ENCODE results near the gene XRCC3.

XRCC3 gene

DNA sequence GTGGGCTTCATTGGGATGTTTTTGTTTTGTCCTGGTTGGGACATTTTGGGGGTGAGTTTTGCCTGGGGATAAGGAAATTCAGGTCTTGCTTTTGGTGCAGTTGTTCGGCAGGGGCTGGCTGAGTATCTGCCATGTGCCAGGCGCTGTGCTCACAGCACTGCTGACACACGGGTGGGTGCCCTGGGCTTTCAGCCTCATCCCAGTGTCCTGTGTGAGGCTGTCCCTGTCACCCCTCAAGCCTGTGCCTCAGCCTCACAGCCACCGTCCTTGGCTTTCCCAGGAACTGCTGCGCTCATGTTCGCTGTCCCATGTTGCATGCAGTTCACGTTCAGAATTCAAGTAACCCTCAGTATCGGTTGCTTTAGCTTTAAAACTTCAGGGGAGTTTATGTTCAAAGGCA, 24.9 kb downstream of the XRCC3 start:
- no peak for DNase-seq

DNA sequence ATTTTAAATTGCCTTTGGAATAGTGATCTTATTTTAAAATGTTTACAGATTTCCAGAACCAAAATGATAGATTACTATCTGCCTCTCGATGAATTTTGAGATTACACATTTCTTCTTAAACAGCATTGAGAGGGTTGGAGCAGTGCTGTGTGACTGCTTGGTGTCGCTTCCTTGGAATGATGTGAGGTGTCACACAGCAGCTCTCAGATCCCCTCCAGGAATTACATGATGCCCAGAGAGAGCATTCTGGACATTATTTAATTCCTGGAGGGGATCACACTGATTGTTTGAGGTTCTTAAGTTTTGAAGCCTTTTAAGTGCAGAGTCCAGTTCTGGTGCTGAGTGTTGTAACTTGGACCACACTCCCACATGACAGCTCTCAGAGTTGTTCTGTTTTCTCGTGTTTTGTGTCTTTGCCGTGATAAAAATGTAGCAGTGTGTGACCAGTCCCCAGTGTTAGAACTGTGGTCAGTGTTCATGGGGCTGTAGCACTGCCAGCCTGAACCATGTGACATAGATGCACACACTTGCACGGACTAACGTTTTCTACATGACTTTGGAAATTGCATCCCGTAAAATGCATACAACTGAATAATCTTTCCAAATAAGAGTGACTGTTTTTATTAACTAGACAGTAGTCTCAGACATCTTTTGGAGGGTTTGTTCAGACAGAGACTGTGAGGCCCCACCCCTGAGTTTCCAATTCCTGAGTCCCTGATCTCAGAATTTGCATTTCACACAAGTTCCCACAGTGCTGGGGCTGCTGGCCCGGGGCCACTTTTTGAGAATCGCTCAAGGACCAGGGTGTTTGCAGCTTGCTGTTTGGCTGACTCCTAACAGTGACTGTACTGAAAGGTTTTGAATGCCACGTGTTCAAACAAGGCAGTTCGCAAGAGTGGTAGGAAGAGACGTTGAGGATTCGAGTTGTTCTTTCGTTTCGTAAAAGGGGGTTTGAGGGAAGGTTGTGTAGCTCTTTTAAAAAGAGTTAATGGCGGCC, 26.0 kb downstream of the XRCC3 start:
- no peak for DNase-seq

DNA sequence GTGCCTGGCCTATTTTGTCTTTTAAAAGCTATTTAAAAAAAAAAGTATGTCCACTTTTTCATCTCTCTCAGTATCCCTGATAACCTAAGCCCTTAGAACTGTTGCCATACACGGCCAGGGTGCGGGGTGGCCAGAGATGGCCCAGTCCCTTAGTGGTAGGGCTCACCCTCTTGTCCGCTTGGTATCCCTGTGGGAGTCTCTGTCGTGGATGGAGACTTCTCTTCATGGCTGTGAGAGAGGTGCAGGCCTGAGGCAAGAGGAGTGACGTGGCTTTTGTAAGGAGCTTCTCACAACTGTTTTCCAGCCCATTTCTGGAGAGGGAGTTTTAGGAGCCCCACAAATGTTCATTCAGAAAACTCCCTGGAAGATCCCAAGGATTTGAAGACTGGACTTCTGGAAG, 26.8 kb downstream of the XRCC3 start:
- no peak for DNase-seq

DNA sequence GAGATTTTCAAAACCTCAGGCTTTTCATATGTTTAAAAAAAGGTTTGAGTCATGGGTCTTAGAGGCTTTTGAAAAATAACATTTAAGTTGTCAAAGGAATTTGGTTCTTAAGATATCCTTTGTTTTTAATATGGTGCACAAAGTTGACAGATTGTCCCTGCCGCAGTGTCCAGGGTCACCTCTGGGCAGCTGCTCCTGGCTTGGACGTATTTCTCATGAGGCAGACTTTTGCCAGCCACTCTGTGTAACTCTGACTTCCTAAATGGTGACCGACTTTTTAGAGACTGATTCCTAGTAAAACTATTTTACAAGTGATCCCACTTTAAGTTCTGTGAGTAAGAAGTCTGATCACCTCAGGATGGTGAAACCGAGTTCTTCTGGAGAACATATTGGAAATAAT, 27.5 kb downstream of the XRCC3 start:
- DNase-seq, result no peak

DNA sequence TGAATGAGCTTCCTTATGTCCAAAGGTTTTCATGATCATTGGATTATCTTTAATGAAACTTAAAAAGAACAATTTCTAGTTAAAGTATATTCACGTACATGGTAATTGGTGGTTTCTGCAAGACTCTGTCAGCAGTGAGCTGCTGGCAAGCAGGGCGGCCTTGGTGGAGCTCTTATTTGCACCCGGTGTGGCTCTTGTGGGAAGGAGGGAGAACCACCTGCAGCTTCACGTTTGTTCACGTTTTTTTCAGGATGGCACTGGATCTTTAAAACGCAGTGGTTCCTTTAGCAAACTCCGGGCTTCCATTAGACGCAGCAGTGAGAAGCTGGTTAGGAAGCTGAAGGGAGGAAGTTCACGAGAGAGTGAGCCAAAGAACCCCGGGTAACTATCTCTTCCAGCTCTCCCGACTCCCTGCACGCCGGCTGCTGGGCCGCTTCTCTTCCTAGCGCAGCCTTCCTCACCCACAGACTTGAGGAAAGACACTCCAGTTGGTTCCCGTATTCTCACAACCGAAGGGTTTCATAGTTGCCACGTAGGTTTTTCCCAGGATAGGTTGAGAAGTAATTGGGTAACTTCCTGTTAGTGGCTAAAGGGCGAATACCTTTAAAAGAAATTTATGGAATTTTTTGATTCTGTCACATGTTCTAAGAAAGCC, 28.3 kb downstream of the XRCC3 start:
- DNase-seq, result no peak

DNA sequence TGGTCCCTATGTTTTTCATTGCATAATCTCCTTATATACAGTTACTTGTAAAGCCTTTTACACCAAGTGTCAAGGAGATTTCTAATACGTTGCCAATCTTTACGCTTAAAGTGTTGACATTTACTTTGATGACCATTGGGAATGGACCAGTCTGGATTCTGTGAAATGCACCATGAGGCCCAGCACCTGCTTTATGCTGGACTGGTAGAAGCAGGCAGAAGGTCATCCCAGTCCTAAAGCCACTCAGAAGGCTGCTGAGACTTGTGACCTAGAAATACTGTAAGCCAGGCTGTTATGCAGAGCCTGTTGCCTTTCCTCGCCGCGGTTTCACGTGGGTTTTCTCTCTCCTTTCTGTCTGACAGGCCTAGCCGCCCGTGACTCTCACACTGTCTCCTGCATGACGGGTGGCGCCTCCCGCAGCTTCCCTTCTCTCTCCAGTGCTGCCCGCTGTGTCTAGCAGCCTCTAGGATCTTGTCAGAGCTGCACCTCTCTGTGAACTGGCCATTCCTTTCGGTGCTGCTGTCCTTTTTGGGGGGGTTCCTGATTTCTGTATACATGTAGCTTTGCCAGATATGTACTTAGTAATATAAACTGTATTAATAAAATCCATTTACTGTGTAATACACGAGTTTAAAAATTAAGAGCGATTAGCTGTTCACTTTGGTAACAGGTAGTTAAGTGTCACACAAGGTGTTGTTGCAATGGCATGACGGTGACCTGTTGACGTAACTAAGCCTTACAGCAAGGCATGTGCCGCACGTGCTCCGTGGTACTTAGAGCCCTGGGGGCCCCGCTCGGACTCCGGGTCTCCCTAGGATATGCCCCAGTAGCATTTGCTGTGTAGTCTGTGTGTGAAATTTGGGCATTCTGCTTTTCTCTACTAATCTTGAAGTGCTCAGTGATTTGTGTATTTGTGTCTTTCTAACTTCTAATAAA, 29.7 kb downstream of the XRCC3 start:
- DNase-seq, result no peak

DNA sequence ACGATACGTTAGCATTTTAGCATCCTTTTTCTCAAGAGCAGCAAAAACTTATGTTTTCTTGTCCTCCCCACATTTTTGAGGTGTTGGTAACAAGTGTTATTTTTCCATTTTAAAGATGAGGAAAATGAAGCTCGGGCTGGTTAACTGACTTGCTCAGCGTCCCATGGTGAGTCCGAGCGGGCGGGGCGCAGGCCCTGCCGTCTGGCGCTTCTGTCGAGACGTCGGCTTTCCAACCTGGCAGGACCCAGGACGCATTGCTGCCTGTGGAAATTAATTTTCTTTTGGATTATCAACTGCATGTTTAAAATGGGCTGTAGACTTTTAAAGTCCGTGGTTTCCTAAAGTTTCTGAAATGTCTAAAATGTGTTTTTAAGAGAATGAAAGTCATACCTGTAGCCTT, 30.4 kb downstream of the XRCC3 start:
- no peak for DNase-seq

DNA sequence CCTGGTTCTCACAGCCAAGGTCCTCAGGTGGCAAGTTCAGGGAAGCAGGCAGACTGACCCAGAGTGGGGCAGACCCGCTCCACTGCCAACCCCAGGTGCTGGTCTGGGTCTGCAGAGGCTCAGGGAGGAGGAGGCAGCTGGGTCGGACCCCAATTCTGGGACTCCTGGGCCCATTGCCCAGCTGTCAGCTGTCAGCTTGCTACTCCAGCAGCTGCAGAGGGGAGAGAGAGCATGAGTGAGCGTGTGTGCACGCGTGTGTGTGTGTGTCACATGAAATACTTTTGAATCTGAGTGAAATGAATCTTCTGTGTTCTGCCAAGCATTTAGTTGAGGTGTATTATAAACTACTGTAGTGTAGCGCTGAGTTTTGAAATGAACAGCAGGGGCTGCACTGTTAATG, 30.8 kb downstream of the XRCC3 start:
- no peak for DNase-seq

DNA sequence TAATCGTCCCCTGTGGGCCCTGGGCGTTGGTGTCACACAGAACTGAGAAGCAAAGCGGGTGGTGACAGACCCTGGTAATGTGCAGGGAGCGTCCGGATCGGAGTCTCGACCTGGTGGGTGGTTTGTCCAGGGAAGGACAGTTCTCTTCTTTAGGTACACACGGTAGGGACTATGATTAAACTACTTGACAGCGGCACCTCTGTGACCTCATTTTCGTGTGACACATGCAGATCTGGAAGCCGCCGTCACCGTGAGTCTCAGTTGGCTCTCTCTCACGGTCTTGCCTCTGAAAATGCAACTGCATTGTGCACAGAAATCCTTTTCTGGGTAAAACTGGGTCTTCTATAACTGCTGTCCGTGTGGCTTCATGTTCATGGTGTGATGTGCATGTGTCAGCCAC, 32.1 kb downstream of the XRCC3 start:
- no peak for DNase-seq

DNA sequence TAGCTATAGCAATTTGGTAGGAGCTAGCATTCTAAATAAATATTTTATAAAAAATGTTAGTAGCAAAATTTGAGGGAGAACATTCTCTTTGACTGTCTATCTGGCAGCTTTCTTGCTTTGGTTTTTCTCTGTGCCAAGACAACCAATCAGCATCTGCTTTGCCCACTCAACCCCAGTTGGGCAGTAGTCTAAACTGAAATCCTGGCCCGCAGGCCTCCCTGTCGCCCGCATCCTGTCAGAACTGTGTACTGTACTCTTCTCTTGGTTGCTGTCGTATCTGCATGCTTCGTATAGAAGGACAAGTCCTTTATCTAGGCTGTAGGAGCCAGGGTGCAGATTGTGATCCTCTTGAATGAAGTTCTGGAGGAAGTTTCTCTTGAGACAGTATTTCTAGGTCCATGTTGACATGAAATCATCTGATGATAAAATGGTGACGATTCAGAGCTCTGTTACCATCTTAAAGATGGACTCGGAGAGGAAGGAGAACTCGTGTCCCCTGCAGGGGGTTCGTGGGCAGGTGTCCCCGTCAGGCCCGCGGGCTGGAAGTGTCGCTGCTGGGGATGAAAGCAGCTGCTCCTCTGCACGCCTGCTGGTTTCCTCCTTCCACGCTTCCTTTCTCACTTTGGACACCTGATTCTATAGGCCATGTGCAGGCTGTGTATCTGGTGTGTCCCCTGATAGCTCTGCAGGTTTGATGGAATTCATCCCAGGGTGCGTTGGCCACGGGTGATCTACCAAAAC, 34.6 kb downstream of the XRCC3 start:
- no peak for DNase-seq

DNA sequence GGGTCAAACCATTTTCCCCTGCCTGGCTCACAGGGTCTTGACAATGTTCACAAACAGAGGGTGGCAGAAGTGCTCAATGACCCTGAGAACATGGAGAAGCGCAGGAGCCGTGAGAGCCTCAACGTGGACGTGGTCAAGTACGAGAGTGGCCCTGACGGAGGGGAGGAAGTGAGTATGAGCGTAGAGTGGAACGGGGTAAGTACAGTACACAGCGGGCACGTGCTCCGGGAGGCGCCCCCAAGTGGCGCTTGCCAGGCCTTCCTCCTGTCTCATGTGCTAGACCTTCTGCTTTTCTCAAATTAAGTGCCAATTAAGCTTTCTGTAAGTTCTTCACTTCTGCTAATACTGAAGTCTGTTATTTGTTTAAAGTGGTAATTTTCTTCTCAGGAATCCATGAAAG, 35.9 kb downstream of the XRCC3 start:
- peak; percentile 73 for DNase-seq

DNA sequence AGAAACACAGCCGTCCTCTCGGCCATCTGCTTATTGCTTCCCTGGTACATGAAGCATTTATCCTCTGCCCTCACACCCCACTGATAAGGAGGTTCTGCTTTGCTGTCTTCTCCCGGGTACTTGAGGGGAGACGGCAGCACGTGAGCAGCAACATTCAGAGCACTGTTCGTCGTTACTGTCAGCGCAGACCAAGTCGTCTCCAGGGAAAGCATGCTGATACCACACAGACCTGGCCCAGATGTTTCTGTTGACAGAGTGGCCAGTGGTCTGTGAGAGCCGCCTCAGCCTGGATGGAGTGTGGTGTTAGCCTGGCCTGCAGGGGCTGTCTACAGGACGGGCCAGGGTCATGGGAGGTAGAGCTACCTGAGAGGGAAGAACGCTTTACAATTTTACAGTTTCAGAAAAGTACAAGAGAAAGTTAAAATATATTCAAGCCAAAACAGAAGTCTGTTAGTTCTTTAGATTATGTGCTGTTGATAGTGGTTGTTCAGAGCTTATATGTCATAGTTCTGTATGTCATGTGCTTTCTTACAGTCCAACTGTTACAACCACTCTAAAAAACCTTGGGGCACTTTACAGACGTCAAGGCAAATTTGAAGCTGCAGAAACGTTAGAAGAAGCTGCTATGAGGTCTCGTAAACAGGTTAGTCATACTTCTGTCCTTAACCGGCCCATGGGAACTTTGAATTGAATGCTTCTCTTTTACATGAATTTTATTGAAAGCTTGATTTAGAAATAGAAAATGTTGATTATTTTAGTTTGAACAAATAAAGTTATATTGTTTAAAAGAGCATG, 38.2 kb downstream of the XRCC3 start:
- DNase-seq, result no peak

DNA sequence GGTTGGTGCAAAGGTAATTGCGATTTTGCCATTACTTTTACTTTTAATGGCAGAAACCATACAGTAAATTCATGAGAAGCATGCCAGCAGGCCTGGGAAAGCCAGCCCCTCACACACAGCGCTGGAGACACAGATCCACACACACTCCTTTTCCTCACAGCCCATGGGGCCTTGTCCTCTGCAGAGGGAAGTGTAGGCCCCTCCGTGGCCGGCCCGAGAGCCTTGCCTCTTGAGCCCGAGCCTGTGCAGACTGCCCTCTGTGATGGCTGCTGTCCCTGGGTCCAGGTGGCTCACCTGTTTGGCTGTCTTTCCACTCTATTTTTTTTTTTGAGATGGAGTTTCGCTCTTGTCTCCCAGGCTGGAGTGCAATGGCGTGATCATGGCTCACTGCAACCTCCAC, 39.3 kb downstream of the XRCC3 start:
- no peak for DNase-seq

DNA sequence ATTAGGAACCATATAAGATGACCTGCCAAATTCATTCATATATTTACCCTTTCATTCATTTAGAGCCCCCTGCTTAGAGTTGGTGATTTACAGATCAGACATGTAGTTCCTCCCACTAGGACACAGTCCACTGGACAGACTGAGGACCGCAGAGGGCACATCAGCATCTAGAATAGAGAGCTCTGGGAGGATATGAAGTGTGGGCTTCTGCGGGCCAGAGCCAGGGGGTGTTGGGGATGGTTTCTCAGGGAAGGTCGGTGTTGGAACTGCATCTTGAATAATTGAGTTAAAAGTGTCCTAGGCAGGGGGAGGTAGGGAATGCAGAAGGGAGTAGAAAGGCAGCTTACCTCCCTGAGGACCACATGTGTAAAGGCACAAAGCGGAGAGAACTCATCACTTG, 43.3 kb downstream of the XRCC3 start:
- no peak for DNase-seq

DNA sequence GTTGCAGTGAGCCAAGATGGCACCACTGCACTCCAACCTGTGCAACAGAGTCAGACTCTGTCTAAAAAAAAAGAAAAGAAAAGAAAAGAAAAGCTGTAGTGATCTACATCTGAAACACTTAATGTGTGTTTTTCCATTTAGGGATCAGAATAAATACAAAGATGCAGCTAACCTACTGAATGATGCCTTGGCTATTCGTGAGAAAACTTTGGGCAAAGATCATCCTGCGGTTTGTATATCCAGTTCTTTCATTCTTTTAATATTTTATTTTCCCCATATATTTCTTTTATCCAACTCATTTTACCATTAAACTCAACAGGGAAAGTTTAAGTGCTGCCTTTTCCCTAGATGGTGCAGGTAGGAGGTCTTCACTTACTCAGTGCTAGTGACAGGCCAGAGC, 45.9 kb downstream of the XRCC3 start:
- no peak for DNase-seq

DNA sequence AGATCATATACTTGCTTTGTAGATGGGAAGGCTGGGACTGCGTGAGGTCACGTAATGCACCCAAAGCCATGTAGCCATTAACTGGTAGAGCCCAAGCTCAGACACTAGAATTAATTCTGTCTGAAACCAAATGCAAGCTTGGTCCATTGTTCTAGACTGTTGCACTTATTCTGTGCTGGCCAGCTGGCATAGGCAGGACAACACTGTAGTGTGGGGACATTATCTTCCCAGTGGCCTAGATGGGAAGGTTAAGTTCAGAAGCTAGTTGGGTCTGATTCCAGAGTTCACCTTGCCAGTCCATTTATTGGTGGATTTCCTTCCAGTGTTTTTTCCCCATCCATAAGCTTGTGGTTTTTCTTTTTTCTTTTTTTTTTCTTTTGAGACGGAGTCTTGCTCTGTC, 47.1 kb downstream of the XRCC3 start:
- no peak for DNase-seq

DNA sequence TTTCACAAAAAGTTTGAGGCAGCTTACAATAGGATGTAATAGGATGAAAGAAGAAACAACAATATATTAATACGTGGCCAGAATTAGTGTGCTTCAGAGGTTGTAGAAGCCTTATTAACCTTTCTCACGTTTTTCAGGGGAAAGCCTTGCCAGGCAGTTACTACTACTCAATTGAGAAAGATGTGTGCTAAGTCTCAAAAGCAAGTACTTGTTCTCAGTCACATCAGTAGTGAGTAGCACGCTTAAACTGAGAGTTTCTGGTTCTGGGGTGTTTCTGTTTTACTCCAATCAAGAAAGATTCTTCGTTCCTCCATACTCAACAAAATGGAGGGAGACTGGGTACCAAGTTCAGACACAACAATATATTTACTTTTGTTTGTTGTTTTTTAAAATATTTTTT, 47.6 kb downstream of the XRCC3 start:
- no peak for DNase-seq

DNA sequence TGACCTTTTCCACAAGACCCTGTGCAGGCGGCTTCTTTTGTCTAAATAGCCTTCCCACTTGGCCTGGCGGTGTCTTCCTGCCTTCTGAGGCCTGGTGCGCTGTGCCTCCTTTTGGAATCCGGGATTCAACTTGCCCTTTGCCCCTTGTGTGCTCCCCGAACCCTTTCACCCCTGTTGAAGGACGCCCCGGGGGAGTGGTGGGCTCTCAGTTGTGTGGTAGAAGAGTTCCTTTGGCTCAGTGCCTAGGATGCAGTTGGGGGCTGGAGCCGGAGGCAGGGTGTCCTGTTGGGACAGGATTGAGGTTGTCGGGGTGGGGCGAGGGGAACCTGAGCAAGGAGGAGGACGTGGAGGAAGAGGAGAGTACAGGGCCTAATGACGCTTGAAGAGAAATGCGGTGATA, 51.7 kb downstream of the XRCC3 start:
- DNase-seq, result no peak

DNA sequence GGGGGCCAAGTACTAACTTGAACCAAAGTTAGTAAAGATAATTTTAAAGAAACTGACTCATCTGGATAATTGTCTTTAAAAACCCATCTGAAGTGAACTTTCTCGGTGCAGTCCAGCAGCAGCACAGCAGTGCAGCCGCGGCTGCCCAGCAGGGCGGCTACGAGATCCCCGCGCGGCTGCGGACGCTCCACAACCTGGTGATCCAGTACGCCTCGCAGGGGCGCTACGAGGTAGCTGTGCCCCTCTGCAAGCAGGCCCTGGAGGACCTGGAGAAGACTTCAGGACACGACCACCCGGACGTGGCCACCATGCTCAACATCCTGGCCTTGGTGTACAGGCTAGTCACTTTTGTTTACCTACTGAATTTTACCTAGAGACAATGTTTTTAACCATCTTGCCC, 52.7 kb downstream of the XRCC3 start:
- no peak for DNase-seq

DNA sequence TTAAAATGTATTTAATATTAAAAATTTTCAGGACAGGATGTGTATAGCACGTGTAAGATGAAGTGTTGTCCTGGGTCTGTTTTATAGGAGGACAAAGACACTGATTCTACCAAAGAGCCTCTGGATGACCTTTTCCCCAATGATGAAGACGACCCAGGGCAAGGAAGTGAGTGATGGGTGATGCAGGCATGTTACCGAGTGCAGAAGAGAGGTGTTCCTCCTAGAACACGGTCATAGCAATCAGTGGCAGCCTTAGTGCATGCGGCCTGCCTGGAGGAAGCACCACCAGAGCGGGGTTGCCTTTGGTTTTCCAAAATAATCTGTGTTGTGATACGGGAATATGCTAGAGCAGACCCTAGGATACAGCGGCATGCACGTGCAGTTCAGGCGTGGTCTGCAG, 53.2 kb downstream of the XRCC3 start:
- DNase-seq, result no peak

DNA sequence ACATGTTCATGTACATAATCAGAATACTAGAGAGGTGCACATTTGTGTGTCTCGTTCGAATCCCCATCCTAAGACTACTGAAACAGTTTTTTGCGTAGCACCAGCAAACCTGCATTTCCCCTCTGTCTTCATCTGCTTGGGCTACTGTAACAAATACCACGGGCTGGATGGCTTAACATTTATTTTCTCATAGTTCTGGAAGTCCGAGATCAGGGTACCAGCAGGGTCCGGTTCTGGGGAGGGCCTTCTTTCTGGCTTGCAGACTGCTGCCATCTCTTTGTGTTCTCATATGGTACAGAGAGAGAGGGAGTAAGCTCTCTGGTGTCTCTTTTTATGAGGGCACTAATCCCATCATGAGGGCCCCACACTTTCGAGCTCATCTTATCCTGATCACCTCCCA, 55.6 kb downstream of the XRCC3 start:
- no peak for DNase-seq

DNA sequence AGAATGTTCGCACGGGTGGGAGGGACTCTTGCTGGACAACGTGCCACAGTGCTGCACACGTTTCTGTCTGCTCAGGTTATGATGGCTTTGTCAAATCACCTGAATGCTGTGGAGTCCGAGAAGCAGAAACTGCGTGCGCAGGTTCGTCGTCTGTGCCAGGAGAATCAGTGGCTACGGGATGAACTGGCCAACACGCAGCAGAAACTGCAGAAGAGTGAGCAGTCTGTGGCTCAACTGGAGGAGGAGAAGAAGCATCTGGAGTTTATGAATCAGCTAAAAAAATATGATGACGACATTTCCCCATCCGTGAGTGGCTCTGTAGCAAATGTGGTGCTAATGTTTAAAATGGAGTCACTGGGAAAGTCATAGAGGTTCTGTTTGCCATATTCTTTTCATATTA, 57.8 kb downstream of the XRCC3 start:
- no peak for DNase-seq
